GM12801 (cell line): ENCODE measurements around the gene GMNC.

ENCODE experiments used
- CTCF ChIP-seq: IDR thresholded peaks from one replicate; pipeline ENCODE4 v1.5.1; 2011; ENCODE audit warnings: control low read depth; ENCODE audit not compliant: insufficient read length; ENCODE audit errors: extremely low read depth

Gene GMNC

GRCh38 chr3:190864002-190864401 lies 1.5 kb upstream of the GMNC start:
- TF ChIP-seq CTCF = no peak

- no peak for TF ChIP-seq CTCF
Observed at GRCh38 chr3:190863119-190863465, 598 bp upstream of the GMNC start.

GRCh38 chr3:190860521-190860920 lies 2.0 kb downstream of the GMNC start:
- no peak for TF ChIP-seq CTCF

- no peak for TF ChIP-seq CTCF
Observed at GRCh38 chr3:190855151-190855550, 7.3 kb downstream of the GMNC start.

GRCh38 chr3:190854062-190854461 lies 8.4 kb downstream of the GMNC start:
- TF ChIP-seq CTCF = no peak

GRCh38 chr3:190853464-190853863 lies 9.0 kb downstream of the GMNC start:
- TF ChIP-seq CTCF = no peak

- TF ChIP-seq CTCF = no peak
Observed at GRCh38 chr3:190849607-190850006, 12.9 kb downstream of the GMNC start.

GRCh38 chr3:190848870-190849269 lies 13.6 kb downstream of the GMNC start:
- TF ChIP-seq CTCF = no peak
